GM19324 (cell line): ENCODE results near the gene ASB7.

ENCODE experiments used
- ATAC-seq: cut with Tn5 transposase; IDR thresholded peaks from one replicate; pipeline ENCODE4 v1.9.1; 2021; ENCODE audit warnings: mild to moderate bottlenecking, moderate library complexity; ENCODE audit not compliant: unreplicated experiment, low FRiP score

ASB7 gene

GRCh38 chr15:100596792-100597191, 5.6 kb upstream of the ASB7 start:
- ATAC-seq: peak; percentile 64

- ATAC-seq: no peak
Observed at GRCh38 chr15:100597862-100598261, 4.5 kb upstream of the ASB7 start.

GRCh38 chr15:100598655-100599054, 3.7 kb upstream of the ASB7 start:
- no peak for ATAC-seq

GRCh38 chr15:100601163-100601562, 1.2 kb upstream of the ASB7 start:
- ATAC-seq: no peak

- ATAC-seq: no peak
Observed at GRCh38 chr15:100601617-100602063, 749 bp upstream of the ASB7 start.

- ATAC-seq: peak; percentile 21
Observed at GRCh38 chr15:100602823-100603393, 519 bp downstream of the ASB7 start.

GRCh38 chr15:100612539-100612938, 10.2 kb downstream of the ASB7 start:
- ATAC-seq: no peak

- no peak for ATAC-seq
Observed at GRCh38 chr15:100613208-100613607, 10.8 kb downstream of the ASB7 start.

GRCh38 chr15:100614336-100614735, 11.9 kb downstream of the ASB7 start:
- no peak for ATAC-seq

- ATAC-seq: no peak
Observed at GRCh38 chr15:100614918-100615317, 12.5 kb downstream of the ASB7 start.

GRCh38 chr15:100615801-100616200, 13.4 kb downstream of the ASB7 start:
- ATAC-seq: no peak

GRCh38 chr15:100616700-100617099, 14.3 kb downstream of the ASB7 start:
- no peak for ATAC-seq

- no peak for ATAC-seq
Observed at GRCh38 chr15:100623301-100623700, 20.9 kb downstream of the ASB7 start.

- ATAC-seq: peak; percentile 58
Observed at GRCh38 chr15:100627789-100628395, 25.5 kb downstream of the ASB7 start.

- ATAC-seq: no peak
Observed at GRCh38 chr15:100628746-100629145, 26.4 kb downstream of the ASB7 start.

- no peak for ATAC-seq
Observed at GRCh38 chr15:100631831-100632230, 29.4 kb downstream of the ASB7 start.

GRCh38 chr15:100633763-100634075, 31.3 kb downstream of the ASB7 start:
- ATAC-seq: no peak

- ATAC-seq: no peak
Observed at GRCh38 chr15:100635406-100636071, 33.1 kb downstream of the ASB7 start.

- no peak for ATAC-seq
Observed at GRCh38 chr15:100638177-100638730, 35.9 kb downstream of the ASB7 start.

- ATAC-seq: no peak
Observed at GRCh38 chr15:100642213-100642949, 40.0 kb downstream of the ASB7 start.

GRCh38 chr15:100642950-100643338, 40.6 kb downstream of the ASB7 start:
- ATAC-seq: no peak
